Activated CD8-positive, alpha-beta T cell treated with anti-CD3 and anti-CD28 coated beads, Interleukin-2, amount 10 ng/mL, durations not matched to agents 7 days and 5 days (primary cell): ENCODE data around the gene P4HA2. TPM values are rescaled to one million over a fixed set of nuclear protein-coding genes. Genes with fewer than 3 reads are reported as not detected.

Source experiments
- ATAC-seq: fragments of 150-1000 bp; cut with Tn5 transposase; one replicate; pipeline ENCODE4 v1.10.0; 2021; ENCODE audit warnings: moderate library complexity
- CTCF ChIA-PET: fragments of 350-600 bp; sonication (Branson Sonifier 250); formaldehyde crosslinking; loops from one replicate; lab custom pipeline; 2021; ENCODE audit warnings: antibody characterized with exemption; lab: Charles Lee
- POLR2A ChIA-PET: fragments of 350-600 bp; sonication (Branson Sonifier 250); formaldehyde crosslinking; loops from one replicate; lab custom pipeline; 2021; ENCODE audit warnings: antibody characterized with exemption; lab: Charles Lee
- DNase-seq: peaks from one replicate; pipeline ENCODE4 v3.0.0-alpha.2; 2020
- H3K27ac Mint-ChIP-seq: one replicate; pipeline ENCODE4 v1.8.0; 2021; ENCODE audit warnings: mild to moderate bottlenecking, mixed read lengths
- H3K27me3 Mint-ChIP-seq: one replicate; pipeline ENCODE4 v1.8.0; 2021; ENCODE audit warnings: low read depth, mixed read lengths
- H3K36me3 Mint-ChIP-seq: one replicate; pipeline ENCODE4 v1.8.0; 2021; ENCODE audit warnings: low read depth, mixed read lengths
- H3K4me1 Mint-ChIP-seq: one replicate; pipeline ENCODE4 v1.8.0; 2021; ENCODE audit warnings: low read depth, mixed read lengths
- H3K4me3 Mint-ChIP-seq: one replicate; pipeline ENCODE4 v1.8.0; 2021; ENCODE audit warnings: mild to moderate bottlenecking, mixed read lengths
- H3K9me3 Mint-ChIP-seq: one replicate; pipeline ENCODE4 v1.8.0; 2022; ENCODE audit warnings: mixed read lengths; ENCODE audit not compliant: insufficient read depth
- total RNA-seq, 2 experiments: library from RNA; stranded (reverse); gene quantifications; one replicate each; pipeline ENCODE4 v1.2.3, GENCODE V29; 2021

The P4HA2 gene
- total RNA-seq, 2 experiments from 2014 or later = 11.4 to 13.5 TPM

DNA sequence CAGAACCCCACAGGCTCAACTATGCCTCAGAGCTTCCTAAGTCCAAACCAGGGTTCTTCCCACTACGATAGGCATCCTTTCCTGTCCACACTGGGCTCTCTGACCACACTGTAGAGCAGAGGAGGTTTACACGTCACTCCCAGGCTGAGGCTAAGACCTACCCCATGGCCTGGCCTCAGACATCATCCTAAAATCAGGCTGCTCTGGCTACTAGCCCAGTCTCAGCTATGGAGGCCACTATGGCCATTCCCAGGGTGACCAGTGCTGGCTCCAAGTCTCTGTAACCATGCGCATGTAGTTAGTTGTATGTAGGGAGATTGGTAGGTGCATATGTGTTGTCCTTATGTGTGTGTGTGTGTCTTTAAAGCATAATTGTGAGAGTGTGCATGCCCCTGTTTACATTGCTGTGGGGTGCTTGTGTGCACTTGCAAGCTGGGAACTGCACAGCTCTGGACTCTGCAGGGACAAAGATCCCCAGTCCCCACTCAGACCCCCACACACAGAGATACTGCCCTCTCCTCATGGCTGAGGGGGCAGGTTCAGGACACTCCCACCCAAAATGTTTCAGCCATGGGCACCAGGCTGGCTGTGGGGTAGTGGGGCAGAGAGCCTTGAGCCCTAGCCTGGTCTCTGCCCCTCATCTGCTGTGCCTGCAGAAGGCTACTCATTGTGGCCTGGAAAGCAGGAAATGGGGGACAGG, 42.1 kb upstream of the P4HA2 start:
- DNase-seq (no peak), ATAC-seq (no peak)
- peaks cover 11% of the 10 kb centered on the region for H3K4me1 Mint-ChIP-seq
- H3K4me3 Mint-ChIP-seq = no peak overlapping the region
- ChIA-PET POLR2A (no interaction called here), CTCF (interaction anchor here (1.8 kb wide), 1 partner anchor 32 kb away, joined by 6 read pairs; no protein-coding TSS in a partner anchor)
- H3K36me3 Mint-ChIP-seq = no peaks in the 10 kb centered on the region
- no peak overlapping the region for H3K27ac Mint-ChIP-seq
- H3K27me3 Mint-ChIP-seq = peaks cover 6% of the 10 kb centered on the region
- H3K9me3 Mint-ChIP-seq = no peaks in the 10 kb centered on the region

- no peak overlapping the region for H3K4me3 Mint-ChIP-seq
- H3K4me1 Mint-ChIP-seq = peaks cover 11% of the 10 kb centered on the region
- ChIA-PET CTCF (interaction anchor here (1.8 kb wide), 1 partner anchor 31 kb away, joined by 6 read pairs; no protein-coding TSS in a partner anchor), POLR2A (no interaction called here)
- ATAC-seq (no peak), DNase-seq (no peak)
- H3K9me3 Mint-ChIP-seq = no peaks in the 10 kb centered on the region
- no peak overlapping the region for H3K27ac Mint-ChIP-seq
- H3K36me3 Mint-ChIP-seq = no peaks in the 10 kb centered on the region
- H3K27me3 Mint-ChIP-seq = peaks cover 5% of the 10 kb centered on the region
Measured at GRCh38 chr5:132268769-132269551, 41.3 kb upstream of the P4HA2 start.

DNA sequence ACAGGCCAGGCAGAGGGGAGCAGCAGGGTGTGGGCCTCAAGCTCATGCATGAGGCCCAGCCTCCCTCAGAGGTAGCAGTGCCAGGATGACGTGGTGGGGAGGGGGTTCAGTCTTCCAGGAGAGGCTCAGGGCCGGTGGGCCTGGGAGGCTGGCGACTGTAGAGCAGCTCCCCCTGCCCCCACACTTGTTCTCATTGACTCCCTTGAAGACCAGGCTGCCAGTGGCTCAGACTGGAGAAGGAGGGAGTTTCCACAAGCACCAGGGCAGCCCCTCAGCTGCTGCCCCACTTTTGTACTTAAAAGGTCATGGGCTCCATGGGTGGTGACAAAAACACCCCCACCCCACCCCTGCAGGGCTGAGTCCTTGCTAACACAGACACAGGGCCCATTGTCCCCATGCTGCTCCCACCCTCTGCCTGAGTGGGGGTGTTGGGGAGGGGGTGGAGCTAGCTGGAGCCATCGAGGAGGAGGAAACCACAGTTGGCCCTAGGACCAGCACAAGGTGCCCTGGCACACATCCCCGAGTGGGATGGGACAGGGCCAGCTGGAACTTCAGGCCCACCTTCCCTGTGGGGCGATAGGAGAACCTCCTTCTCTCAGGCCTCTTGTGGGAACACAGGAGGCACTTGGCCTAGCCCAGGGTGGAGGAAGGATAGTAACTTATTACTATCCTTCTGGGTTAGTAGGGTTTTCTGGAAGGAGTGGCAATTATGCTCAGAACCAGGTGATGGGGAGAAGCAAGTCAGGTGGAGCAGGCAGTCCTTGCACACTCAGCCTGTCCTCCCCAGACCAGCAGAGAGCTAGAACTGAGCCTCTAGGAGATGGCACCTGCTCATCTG, 40.5 kb upstream of the P4HA2 start:
- CTCF ChIA-PET = no interaction called here
- ATAC-seq = no peak

GRCh38 chr5:132267166-132267739, 39.6 kb upstream of the P4HA2 start:
- no peak for ATAC-seq
- Mint-ChIP-seq H3K4me1 (peaks cover 6% of the 10 kb centered on the region), H3K9me3 (no peaks in the 10 kb centered on the region), H3K4me3 (no peak overlapping the region), H3K36me3 (no peaks in the 10 kb centered on the region), H3K27me3 (no peaks in the 10 kb centered on the region), H3K27ac (peak overlapping the region; percentile 55)
- DNase-seq = no peak
- CTCF ChIA-PET = no interaction called here
- POLR2A ChIA-PET = no interaction called here

More for the DNA sequence above, 40.5 kb upstream of the P4HA2 start:
- POLR2A ChIA-PET = no interaction called here
- Mint-ChIP-seq H3K27ac (peak overlapping the region; percentile 55), H3K4me1 (peaks cover 11% of the 10 kb centered on the region), H3K27me3 (peaks cover 4% of the 10 kb centered on the region), H3K36me3 (no peaks in the 10 kb centered on the region), H3K9me3 (no peaks in the 10 kb centered on the region), H3K4me3 (no peak overlapping the region)
- DNase-seq = no peak

- POLR2A ChIA-PET = no interaction called here
- Mint-ChIP-seq H3K36me3 (no peaks in the 10 kb centered on the region), H3K9me3 (no peaks in the 10 kb centered on the region), H3K4me1 (peaks cover 6% of the 10 kb centered on the region), H3K27me3 (no peaks in the 10 kb centered on the region), H3K4me3 (no peak overlapping the region), H3K27ac (peak overlapping the region; percentile 44)
- DNase-seq (no peak), ATAC-seq (no peak)
- CTCF ChIA-PET = no interaction called here
Measured at GRCh38 chr5:132266836-132267160, 39.1 kb upstream of the P4HA2 start.

DNA sequence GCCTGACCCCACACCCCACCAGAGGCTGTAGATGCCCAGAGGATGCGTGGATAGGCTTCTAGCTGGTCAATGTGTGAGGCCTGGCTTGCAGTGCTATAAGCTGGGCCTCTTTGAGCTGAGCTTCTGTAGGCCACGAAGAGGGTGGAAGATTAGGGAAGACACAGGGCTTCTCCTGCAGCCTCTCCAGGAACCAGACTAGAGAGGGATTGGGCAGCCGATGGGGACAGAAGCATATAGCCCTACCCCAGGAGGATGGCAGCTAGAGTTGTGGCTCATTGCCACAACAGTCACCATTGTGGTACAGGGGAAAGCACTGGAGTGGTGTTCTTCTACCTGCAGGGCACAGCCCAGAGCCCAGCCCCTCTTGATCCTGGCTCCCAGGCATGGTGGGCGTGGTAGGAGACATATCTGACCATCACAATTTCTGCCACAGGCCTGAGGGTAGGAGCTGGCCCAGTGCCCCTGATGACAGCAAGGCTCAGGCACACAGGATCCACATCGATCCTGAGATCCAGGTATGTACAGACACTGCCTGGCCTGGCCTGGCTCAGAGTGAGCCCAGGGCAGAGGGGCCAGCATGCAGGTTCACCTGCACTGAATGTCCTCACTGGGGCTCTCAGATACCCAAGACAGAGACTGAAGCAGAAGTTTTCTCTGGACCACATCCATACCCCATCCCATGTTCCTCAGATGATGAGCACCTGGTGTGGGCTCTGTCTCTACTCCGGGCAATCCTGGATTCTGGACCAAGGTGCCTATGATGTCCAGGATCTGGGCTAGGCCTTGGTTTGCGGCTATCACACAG, 38.6 kb upstream of the P4HA2 start:
- H3K4me1 Mint-ChIP-seq = peaks cover 3% of the 10 kb centered on the region
- ChIA-PET CTCF (no interaction called here), POLR2A (no interaction called here)
- no peaks in the 10 kb centered on the region for H3K9me3 Mint-ChIP-seq
- no peaks in the 10 kb centered on the region for H3K36me3 Mint-ChIP-seq
- peak overlapping the region; percentile 44 for H3K27ac Mint-ChIP-seq
- H3K4me3 Mint-ChIP-seq = no peak overlapping the region
- ATAC-seq (no peak), DNase-seq (no peak)
- no peaks in the 10 kb centered on the region for H3K27me3 Mint-ChIP-seq

- ChIA-PET POLR2A (no interaction called here), CTCF (interaction anchor here (2.5 kb wide), 1 partner anchor 28 kb away, joined by 10 read pairs; no protein-coding TSS in a partner anchor)
- no peaks in the 10 kb centered on the region for H3K9me3 Mint-ChIP-seq
- H3K4me1 Mint-ChIP-seq = peaks cover 4% of the 10 kb centered on the region
- ATAC-seq = no peak
- H3K27me3 Mint-ChIP-seq = no peaks in the 10 kb centered on the region
- H3K4me3 Mint-ChIP-seq = no peak overlapping the region
- no peak for DNase-seq
- no peaks in the 10 kb centered on the region for H3K36me3 Mint-ChIP-seq
- no peak overlapping the region for H3K27ac Mint-ChIP-seq
Measured at GRCh38 chr5:132265336-132266030, 37.8 kb upstream of the P4HA2 start.

DNA sequence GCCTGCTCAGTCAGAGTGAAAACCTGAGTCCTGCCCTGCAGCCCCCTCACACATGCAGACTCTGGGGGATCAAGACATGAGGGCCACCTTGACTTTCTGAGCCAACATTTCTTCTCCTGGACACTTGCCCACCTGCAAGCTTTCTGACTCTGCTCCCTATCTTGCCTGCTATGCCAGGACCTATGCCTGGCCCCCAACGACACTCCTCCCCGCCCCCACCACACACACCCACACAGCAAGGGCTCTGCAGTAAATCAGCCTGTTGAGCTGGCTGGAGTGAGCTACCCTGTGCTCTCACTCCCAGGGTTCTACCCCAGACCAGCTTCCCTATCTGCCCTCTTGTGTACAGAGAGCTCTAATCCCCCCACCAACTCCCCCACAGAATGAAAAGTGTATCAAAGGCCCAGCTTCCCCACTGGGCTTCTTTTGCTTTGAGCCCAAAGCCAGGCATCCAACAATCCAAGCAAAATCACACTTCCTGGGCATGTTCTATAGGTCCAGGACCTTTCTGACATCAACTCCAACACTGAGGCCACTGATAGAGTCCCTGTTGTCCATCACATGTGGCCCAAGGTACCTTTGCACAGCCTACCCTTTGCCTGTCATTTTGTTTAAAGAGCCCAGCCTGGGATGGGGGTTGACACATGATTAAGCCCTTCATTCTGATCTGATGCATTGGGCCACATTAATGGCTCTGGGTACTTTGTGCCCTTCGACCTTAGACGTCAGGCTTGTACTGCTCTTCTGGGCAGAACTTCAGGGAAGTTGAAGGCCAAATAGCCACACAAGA, 37.1 kb upstream of the P4HA2 start:
- H3K4me1 Mint-ChIP-seq = peaks cover 9% of the 10 kb centered on the region
- H3K9me3 Mint-ChIP-seq = no peaks in the 10 kb centered on the region
- H3K27me3 Mint-ChIP-seq = no peaks in the 10 kb centered on the region
- ChIA-PET CTCF (interaction anchor here (2.5 kb wide), 2 partner anchors 8 to 27 kb away, joined by 10 to 14 read pairs; no protein-coding TSS in a partner anchor), POLR2A (no interaction called here)
- H3K36me3 Mint-ChIP-seq = no peaks in the 10 kb centered on the region
- H3K27ac Mint-ChIP-seq = no peak overlapping the region
- no peak overlapping the region for H3K4me3 Mint-ChIP-seq
- no peak for DNase-seq
- no peak for ATAC-seq

- Mint-ChIP-seq H3K27ac (no peak overlapping the region), H3K9me3 (no peaks in the 10 kb centered on the region), H3K4me3 (no peak overlapping the region), H3K27me3 (peaks cover 2% of the 10 kb centered on the region), H3K36me3 (no peaks in the 10 kb centered on the region), H3K4me1 (peaks cover 9% of the 10 kb centered on the region)
- ChIA-PET CTCF (interaction anchor here (1.2 to 2.5 kb wide), 3 partner anchors 9 to 237 kb away, joined by 3 to 14 read pairs (median 10); no protein-coding TSS in a partner anchor), POLR2A (no interaction called here)
- ATAC-seq (no peak), DNase-seq (no peak)
Measured at GRCh38 chr5:132263548-132264261, 36.1 kb upstream of the P4HA2 start.
